ENCODE data around the gene CTCFL. TPM values are rescaled to one million over a fixed set of nuclear protein-coding genes. Genes with fewer than 3 reads are reported as not detected.

The CTCFL gene
- total RNA-seq, 2 donors from 2014 or later = not detected

DNA sequence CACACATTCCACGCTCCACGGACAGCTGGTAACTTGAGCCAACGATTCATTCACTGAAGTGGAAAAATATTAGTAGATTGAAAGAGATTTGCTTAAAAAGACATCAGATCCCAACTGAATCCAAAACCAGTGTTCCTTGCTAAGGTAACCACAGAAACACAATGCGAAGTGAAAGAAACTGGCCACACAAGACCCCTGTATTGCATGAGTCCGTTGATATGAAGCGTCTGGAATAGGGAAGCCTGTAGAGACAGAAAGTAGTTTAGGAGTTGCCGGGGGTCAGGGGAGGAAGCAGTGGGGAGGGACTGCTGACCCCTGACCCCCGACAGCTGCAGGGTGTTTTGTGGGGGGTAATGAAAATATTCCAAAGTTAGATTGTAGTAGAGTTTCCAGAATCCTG lies 46.0 kb upstream of the CTCFL start:
- Histone ChIP-seq H3K4me3 (no peak overlapping the region), H3K4me1 (no peaks in the 10 kb centered on the region), H3K9me3 (no peaks in the 10 kb centered on the region), H3K27ac (no peak overlapping the region), H3K27me3 (no peaks in the 10 kb centered on the region), H3K36me3 (replicated peaks in 1 of 2; ENCODE audit: insufficient read depth in 1 of 2, low read depth in 2 of 2) (no peaks in the 10 kb centered on the region)
- no peak for DNase-seq
- no peak for TF ChIP-seq POLR2A (IDR thresholded peaks at IDR 0.05)
- TF ChIP-seq, protein P1, sequence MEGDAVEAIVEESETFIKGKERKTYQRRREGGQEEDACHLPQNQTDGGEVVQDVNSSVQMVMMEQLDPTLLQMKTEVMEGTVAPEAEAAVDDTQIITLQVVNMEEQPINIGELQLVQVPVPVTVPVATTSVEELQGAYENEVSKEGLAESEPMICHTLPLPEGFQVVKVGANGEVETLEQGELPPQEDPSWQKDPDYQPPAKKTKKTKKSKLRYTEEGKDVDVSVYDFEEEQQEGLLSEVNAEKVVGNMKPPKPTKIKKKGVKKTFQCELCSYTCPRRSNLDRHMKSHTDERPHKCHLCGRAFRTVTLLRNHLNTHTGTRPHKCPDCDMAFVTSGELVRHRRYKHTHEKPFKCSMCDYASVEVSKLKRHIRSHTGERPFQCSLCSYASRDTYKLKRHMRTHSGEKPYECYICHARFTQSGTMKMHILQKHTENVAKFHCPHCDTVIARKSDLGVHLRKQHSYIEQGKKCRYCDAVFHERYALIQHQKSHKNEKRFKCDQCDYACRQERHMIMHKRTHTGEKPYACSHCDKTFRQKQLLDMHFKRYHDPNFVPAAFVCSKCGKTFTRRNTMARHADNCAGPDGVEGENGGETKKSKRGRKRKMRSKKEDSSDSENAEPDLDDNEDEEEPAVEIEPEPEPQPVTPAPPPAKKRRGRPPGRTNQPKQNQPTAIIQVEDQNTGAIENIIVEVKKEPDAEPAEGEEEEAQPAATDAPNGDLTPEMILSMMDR (IDR thresholded peaks at IDR 0.05) = no peak
- intact Hi-C loops (cut with DNase I) = no loop called here
- WGBS, 2 donors = 62 to 64% methylated on average over 8 of the region's 8 CpGs
- ATAC-seq = no peak

DNA sequence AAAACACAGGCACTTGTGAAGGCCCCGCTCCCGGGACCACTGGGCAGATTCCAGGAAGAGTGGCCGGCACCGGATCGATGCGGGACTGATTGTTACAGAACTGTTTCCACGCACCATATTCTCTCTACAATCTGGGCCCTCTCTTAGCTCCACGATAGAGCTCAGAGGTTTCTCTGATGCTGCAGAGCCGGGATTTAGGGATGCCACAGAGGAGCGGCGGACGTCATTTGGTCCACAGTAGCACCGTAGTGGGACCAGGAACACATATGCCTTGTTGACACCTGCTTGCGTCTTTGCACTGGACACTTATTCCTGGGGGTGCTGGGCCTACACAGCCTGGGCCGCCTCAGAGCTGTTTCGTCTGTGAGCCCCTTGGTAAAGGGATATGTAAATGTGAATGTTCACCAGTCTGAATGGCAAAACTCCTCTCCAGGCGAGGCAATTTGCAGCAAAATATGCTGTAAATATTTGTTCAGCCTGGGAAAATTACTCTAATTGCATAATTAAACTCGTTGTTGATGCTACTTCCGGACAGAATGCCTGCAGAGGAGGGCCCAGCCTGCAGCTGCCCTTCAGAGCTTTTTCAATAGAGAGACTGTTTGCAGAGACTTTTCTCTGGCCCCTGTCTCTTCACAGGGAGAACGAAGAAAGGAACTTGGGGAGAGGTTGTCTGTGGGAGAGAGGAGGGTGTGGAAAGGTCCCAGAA lies 45.4 kb upstream of the CTCFL start:
- intact Hi-C loops (cut with DNase I) = no loop called here
- Histone ChIP-seq H3K36me3 (replicated peaks in 1 of 2; ENCODE audit: insufficient read depth in 1 of 2, low read depth in 2 of 2) (no peaks in the 10 kb centered on the region), H3K4me1 (no peaks in the 10 kb centered on the region), H3K27ac (no peak overlapping the region), H3K4me3 (no peak overlapping the region), H3K9me3 (no peaks in the 10 kb centered on the region), H3K27me3 (no peaks in the 10 kb centered on the region)
- ATAC-seq (no peak), DNase-seq (no peak)
- TF ChIP-seq POLR2A (IDR thresholded peaks at IDR 0.05) = no peak
- TF ChIP-seq, protein P1 (IDR thresholded peaks at IDR 0.05) = no peak
- 51 to 56% methylated on average over 16 to 19 of the region's 20 CpGs for WGBS, 2 donors

- Histone ChIP-seq H3K9me3 (no peaks in the 10 kb centered on the region), H3K27ac (no peak overlapping the region), H3K4me3 (no peak overlapping the region), H3K36me3 (replicated peaks in 1 of 2; ENCODE audit: insufficient read depth in 1 of 2, low read depth in 2 of 2) (no peaks in the 10 kb centered on the region), H3K4me1 (no peaks in the 10 kb centered on the region), H3K27me3 (no peaks in the 10 kb centered on the region)
- 77 to 81% methylated on average over 12 of the region's 12 CpGs for WGBS, 2 donors
- intact Hi-C loops (cut with DNase I) = no loop called here
- TF ChIP-seq, protein P1 (IDR thresholded peaks at IDR 0.05) = no peak
- TF ChIP-seq POLR2A (IDR thresholded peaks at IDR 0.05) = no peak
- ATAC-seq (no peak), DNase-seq (no peak)
Observed at GRCh38 chr20:57568960-57569359, 44.0 kb upstream of the CTCFL start.

- H3K4me1 ChIP-seq = no peaks in the 10 kb centered on the region
- H3K9me3 ChIP-seq = no peaks in the 10 kb centered on the region
- WGBS, 2 donors = 46 to 53% methylated on average over 8 to 13 of the region's 13 CpGs
- intact Hi-C loops (cut with DNase I) = no loop called here
- H3K4me3 ChIP-seq = no peak overlapping the region
- TF ChIP-seq POLR2A (IDR thresholded peaks at IDR 0.05) = no peak
- TF ChIP-seq, protein P1 (IDR thresholded peaks at IDR 0.05) = no peak
- DNase-seq (no peak), ATAC-seq (no peak)
- H3K36me3 ChIP-seq (replicated peaks in 1 of 2; ENCODE audit: insufficient read depth in 1 of 2, low read depth in 2 of 2) = no peaks in the 10 kb centered on the region
- no peaks in the 10 kb centered on the region for H3K27me3 ChIP-seq
- H3K27ac ChIP-seq = no peak overlapping the region
Observed at GRCh38 chr20:57568088-57568896, 43.4 kb upstream of the CTCFL start.
